Measurements from ENCODE around the gene TCEAL3.

- TF ChIP-seq GATA2 (CRISPR knock-in tag; IDR thresholded peaks at IDR 0.05) (no peak), USF2 (IDR thresholded peaks at IDR 0.05; ENCODE audit: borderline replicate concordance, low read depth, low read length) (no peak), YY1 (IDR thresholded peaks at IDR 0.05; ENCODE audit: low read depth) (no peak)
- TF ChIP-seq, protein P1, sequence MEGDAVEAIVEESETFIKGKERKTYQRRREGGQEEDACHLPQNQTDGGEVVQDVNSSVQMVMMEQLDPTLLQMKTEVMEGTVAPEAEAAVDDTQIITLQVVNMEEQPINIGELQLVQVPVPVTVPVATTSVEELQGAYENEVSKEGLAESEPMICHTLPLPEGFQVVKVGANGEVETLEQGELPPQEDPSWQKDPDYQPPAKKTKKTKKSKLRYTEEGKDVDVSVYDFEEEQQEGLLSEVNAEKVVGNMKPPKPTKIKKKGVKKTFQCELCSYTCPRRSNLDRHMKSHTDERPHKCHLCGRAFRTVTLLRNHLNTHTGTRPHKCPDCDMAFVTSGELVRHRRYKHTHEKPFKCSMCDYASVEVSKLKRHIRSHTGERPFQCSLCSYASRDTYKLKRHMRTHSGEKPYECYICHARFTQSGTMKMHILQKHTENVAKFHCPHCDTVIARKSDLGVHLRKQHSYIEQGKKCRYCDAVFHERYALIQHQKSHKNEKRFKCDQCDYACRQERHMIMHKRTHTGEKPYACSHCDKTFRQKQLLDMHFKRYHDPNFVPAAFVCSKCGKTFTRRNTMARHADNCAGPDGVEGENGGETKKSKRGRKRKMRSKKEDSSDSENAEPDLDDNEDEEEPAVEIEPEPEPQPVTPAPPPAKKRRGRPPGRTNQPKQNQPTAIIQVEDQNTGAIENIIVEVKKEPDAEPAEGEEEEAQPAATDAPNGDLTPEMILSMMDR (IDR thresholded peaks at IDR 0.05): no peak
Observed at GRCh38 chrX:103615781-103616371, 8.1 kb downstream of the TCEAL3 start.
